Ascending aorta (tissue), 2 donors: ENCODE measurements around the gene TMEM158. TPM values are rescaled to one million over a fixed set of nuclear protein-coding genes. Genes with fewer than 3 reads are reported as not detected.
A peak's percentile ranks its signal among the peaks of the same experiment; 100 is the strongest.

Experiments used
- DNase-seq, 2 donors: peaks; one replicate each; pipeline ENCODE4 v3.0.0-alpha.2; 2019; ENCODE audit warnings: low spot score in 2 of 2
- H3K27ac ChIP-seq, 2 donors: fragments of 200-600 bp; sonication (generic); one replicate each; pipeline ENCODE4 v1.5.1; 2016 to 2017; ENCODE audit warnings: mild to moderate bottlenecking in 1 of 2
- H3K27me3 ChIP-seq: fragments of 200-600 bp; sonication (generic); one replicate; pipeline ENCODE4 v1.5.1; 2017
- H3K36me3 ChIP-seq, 2 donors: fragments of 200-600 bp; sonication (generic); one replicate each; pipeline ENCODE4 v1.5.1; 2016
- H3K4me1 ChIP-seq, 2 donors: fragments of 200-600 bp; sonication (generic); one replicate each; pipeline ENCODE4 v1.5.1; 2016 to 2017; ENCODE audit warnings: mild to moderate bottlenecking in 1 of 2
- H3K4me3 ChIP-seq, 2 donors: fragments of 200-600 bp; sonication (generic); one replicate each; pipeline ENCODE4 v1.5.1; 2016 to 2017; ENCODE audit warnings: mild to moderate bottlenecking in 1 of 2
- H3K9me3 ChIP-seq, 2 donors: fragments of 200-600 bp; sonication (generic); one replicate each; pipeline ENCODE4 v1.5.1; 2016
- CTCF ChIP-seq, 3 experiments: fragments of 200-600 bp in 2 of 3; fragments of 450-650 bp in 1 of 3; sonication (generic) in 2 of 3; IDR thresholded peaks; one replicate each; pipeline ENCODE4 v1.5.1; 2016 to 2019; ENCODE audit warnings: antibody characterized with exemption in 3 of 3, mild to moderate bottlenecking in 1 of 3, moderate library complexity in 1 of 3
- intact Hi-C: fragments of 100-400 bp; cut with DNase I; formaldehyde crosslinking; loops from one replicate; pipeline ENCODE4 v1.15.1; 2023
- total RNA-seq: library from RNA; depleted of rRNA; stranded (reverse); fragments of >200 nt; gene quantifications from one replicate; pipeline ENCODE4 v1.1.0, GENCODE V29; 2016

The TMEM158 gene
- total RNA-seq, 1 donor from 2014 or later = not detected

GRCh38 chr3:45214061-45214680 is 11.9 kb downstream of the TMEM158 start:
- DNase-seq = no peak
- H3K36me3 ChIP-seq = no peaks in the 10 kb centered on the region

DNA sequence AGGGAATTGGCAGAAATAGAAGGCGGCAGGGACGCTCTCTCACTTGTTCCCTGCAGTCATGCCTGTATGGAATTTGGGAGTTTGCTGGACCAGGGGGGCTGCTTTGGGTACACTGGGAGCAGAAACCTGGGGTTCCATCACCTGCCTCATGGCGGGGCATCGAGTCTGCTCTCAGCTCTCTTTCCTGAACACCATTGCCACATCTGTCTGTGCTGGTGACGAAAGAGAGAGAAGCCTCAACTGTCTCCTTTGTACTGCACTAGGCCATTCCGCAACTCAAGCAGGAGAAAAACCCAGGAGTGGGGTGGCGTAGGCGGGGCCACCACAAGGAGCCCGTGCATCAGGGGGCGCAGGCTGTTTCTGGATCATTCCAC is 14.0 kb downstream of the TMEM158 start:
- Histone ChIP-seq H3K27me3 (no peaks in the 10 kb centered on the region), H3K27ac (no peak overlapping the region), H3K36me3 (no peaks in the 10 kb centered on the region), H3K9me3 (no peaks in the 10 kb centered on the region), H3K4me1 (no peaks in the 10 kb centered on the region), H3K4me3 (no peak overlapping the region)
- DNase-seq = no peak
- intact Hi-C loops = no loop called here
- TF ChIP-seq CTCF (IDR thresholded peaks at IDR 0.05) = no peak

More at GRCh38 chr3:45214061-45214680, 11.9 kb downstream of the TMEM158 start:
- intact Hi-C loops = no loop called here
- Histone ChIP-seq H3K27ac (no peak overlapping the region), H3K27me3 (no peaks in the 10 kb centered on the region), H3K4me3 (no peak overlapping the region), H3K9me3 (no peaks in the 10 kb centered on the region), H3K4me1 (no peaks in the 10 kb centered on the region)
- TF ChIP-seq CTCF (IDR thresholded peaks at IDR 0.05) = no peak

GRCh38 chr3:45211466-45212094 is 14.5 kb downstream of the TMEM158 start:
- H3K27ac ChIP-seq = no peak overlapping the region
- no peaks in the 10 kb centered on the region for H3K9me3 ChIP-seq
- no peak overlapping the region for H3K4me3 ChIP-seq
- intact Hi-C loops = no loop called here
- H3K36me3 ChIP-seq = no peaks in the 10 kb centered on the region
- no peak for DNase-seq
- no peak for TF ChIP-seq CTCF (IDR thresholded peaks at IDR 0.05)
- no peaks in the 10 kb centered on the region for H3K4me1 ChIP-seq
- H3K27me3 ChIP-seq = no peaks in the 10 kb centered on the region

- peak; percentile 60 to 88 (median 80) for TF ChIP-seq CTCF (IDR thresholded peaks at IDR 0.05)
- Histone ChIP-seq H3K36me3 (no peaks in the 10 kb centered on the region), H3K27me3 (no peaks in the 10 kb centered on the region), H3K4me3 (no peak overlapping the region), H3K9me3 (no peaks in the 10 kb centered on the region), H3K27ac (no peak overlapping the region), H3K4me1 (no peaks in the 10 kb centered on the region)
- peak; percentile 25 to 84 for DNase-seq
- intact Hi-C loops = loop anchor here (1.0 kb wide), 1 partner anchor 169 kb away; no protein-coding TSS in a partner anchor
These were observed 15.6 kb downstream of the TMEM158 start for GRCh38 chr3:45210308-45211041.

- no peak for DNase-seq
- H3K27me3 ChIP-seq = no peaks in the 10 kb centered on the region
- no peaks in the 10 kb centered on the region for H3K36me3 ChIP-seq
- no peaks in the 10 kb centered on the region for H3K4me1 ChIP-seq
- TF ChIP-seq CTCF (IDR thresholded peaks at IDR 0.05) = no peak
- intact Hi-C loops = no loop called here
- H3K4me3 ChIP-seq = no peak overlapping the region
- H3K9me3 ChIP-seq = no peaks in the 10 kb centered on the region
- H3K27ac ChIP-seq = no peak overlapping the region
These were observed 16.6 kb downstream of the TMEM158 start for GRCh38 chr3:45209526-45209925.
